Nasal cavity respiratory epithelium epithelial cell of viscerocranial mucosa (primary cell): ENCODE results near the gene ZNF649. TPM values are rescaled to one million over a fixed set of nuclear protein-coding genes. Genes with fewer than 3 reads are reported as not detected.

Experiments used
- total RNA-seq: library from RNA; depleted of rRNA; stranded (reverse); fragments of >200 nt; gene quantifications from 2 replicates; pipeline ENCODE4 v1.2.3, GENCODE V29; 2014

ZNF649 gene
- 14.0 and 17.0 TPM in 2 replicates for total RNA-seq

DNA sequence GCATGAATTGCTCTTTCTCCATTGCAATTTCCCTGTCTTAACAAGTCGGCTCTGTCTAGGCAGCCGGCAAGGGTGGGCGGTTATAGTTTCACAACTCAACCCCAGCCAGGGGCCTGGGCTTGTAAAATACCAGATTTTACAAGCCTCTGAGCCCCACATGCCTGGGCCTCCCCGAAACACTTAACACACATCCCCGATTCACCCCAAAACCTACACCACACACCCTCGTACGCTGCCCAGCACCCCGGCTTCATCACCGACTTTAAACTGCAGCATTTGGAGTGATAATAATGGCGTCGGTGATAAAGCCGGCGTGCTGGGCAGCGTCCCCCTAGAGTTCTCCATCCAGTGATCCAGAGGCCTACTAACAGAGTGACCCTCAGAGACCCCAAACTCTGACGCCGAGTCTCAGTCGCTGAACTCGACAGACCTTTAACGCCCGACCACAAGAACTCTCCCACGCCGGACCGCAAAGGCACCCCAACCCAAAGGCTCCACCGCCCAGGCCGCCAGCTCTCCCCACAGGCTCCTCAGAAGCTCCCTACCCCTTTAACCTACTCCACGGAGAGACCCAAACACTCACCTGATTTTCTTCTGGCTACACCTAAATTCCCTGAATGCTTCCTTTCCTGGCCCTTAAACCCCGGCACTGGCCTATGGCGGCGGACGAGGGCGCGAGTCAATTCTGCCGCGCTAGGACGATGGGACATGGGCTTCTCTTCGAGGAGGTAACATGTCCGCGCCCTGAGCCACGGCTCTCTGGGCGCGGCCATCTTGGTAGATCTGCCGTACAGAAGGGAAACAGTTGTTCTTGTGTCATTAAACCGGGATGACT lies at the start of gene ZNF649:
TSS of gene ZNF649 (minus strand) at position 687 of the 835 bp plus-strand sequence. CDS start 4,910 bp downstream, outside the sequence.

DNA sequence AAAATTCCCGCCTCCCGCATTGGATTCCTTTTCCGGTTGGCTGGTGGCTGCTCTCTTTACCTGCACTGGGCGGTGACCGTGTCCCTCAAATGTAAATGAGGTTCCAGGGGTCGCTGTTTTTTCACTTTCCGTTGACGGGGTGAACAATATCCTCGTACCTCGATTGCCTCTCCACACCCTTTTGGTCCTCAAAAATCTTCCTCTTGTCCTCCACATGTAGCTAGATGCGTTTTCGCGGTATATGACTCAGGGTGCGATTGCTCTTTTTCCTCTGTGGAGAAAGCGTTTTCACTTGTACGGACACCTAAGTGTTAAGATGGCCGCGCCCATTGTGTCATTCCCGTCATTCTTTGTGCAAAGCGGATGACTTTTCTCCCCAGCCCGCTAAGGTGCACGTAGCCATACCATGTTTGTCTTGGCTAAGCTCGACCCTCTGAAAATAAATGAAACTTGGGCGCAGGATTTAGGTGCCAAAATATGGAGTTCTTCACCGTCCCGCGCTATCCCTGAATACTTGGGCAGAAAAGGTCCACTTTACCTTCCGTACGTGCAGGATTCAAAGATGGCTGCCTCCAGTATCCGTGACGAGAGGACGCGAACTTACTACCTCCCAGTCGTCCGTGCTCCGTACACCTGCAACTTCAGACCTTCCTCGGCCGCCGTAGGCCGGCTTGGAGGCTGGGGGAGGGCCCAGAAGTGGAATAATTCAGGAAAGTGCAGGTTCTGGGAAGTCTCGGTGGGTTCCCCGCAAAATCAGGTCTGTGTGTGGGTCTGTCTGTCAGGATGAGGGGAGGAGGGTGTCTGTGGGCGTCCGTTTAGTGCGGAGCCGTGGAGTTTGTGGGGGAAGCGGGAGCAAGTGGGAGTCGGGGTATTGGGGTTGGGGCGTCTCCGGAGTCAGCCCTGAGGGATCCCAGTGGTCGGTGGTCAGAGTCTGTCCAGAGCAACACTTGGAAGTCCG lies 22.2 kb upstream of the ZNF649 start, which contains the start of gene ZNF613:
TSS of gene ZNF613 (plus strand) at position 689 of the 958 bp plus-strand sequence. CDS start 8,749 bp downstream, outside the sequence.

DNA sequence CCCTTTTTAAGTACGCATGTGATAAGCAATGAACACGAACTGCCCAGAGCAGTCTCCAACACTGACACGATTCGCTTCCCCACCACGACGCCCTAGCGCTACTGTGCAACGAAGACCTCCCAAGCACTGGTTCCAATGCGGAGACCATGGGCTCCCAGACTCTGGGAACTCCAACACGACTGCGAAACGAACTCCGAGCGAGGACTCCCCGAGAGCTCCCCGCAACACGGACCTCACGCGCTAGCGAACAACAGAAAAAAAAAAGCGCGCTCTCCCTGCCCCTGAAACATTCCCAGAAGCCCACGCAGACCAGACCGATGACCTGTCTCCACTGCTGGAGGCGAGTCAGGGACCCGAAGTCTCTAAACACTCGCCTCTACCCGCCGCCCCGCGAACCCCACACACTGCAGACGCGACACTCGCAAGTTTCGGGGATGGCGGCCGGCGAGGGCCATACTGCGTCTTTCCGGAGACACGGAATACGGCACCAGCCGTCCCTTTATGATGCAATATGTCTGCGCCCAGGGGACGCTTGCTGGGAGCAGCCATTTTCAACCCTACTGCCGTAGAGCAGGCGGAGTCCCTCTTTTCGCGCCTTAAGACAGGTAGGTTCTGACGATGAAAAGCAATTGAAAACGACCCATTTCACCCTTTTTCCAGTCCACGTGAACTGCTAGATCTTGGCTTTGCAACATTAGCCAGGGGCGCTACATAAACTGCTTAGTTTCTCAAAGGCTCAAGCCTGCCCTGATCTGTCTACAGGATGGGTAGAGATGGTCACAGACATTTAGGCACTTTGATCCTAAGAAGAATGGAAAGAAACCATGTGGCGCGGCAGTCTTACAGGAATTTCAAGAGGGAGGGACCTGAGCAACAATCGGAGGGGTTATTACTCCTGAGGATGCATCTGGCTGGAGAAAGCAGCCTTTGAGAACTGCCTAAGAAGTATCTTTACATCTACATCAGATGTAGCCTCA lies 17.0 kb downstream of the ZNF649 start, which contains the start of gene ZNF577:
TSS of gene ZNF577 (minus strand) at position 430 of the 977 bp plus-strand sequence. CDS start 7,569 bp downstream, outside the sequence.

Other genes with a start within 250 kb of the ZNF649 start
- 1.0 and 5.2 TPM in 2 replicates for gene SPACA6, start 211.7 kb downstream of the ZNF649 start, total RNA-seq
- gene HAS1, start 181.0 kb downstream of the ZNF649 start, total RNA-seq, result under 0.01 and 0.07 TPM in 2 replicates
- under 0.01 and 0.07 TPM in 2 replicates for gene FPR1, start 153.1 kb downstream of the ZNF649 start, total RNA-seq
- gene FPR2, start 143.8 kb downstream of the ZNF649 start, total RNA-seq, result not detected in 2 replicates
- gene FPR3, start 109.9 kb downstream of the ZNF649 start, total RNA-seq, result not detected in 2 replicates
- 5.1 and 11.9 TPM in 2 replicates for gene ZNF577, start 17.1 kb downstream of the ZNF649 start, total RNA-seq
- 6.5 and 12.4 TPM in 2 replicates for gene ZNF613, start 22.5 kb upstream of the ZNF649 start, total RNA-seq
- gene ZNF350, start 81.8 kb upstream of the ZNF649 start, total RNA-seq, result 8.2 and 13.2 TPM in 2 replicates
- 8.9 and 13.2 TPM in 2 replicates for gene ZNF615, start 103.2 kb upstream of the ZNF649 start, total RNA-seq
- 15.4 and 19.7 TPM in 2 replicates for gene ZNF614, start 123.4 kb upstream of the ZNF649 start, total RNA-seq
- 11.3 and 15.2 TPM in 2 replicates for gene ZNF432, start 143.8 kb upstream of the ZNF649 start, total RNA-seq
- 60.1 and 68.3 TPM in 2 replicates for gene ZNF841, start 190.7 kb upstream of the ZNF649 start, total RNA-seq
- gene ZNF616, start 234.9 kb upstream of the ZNF649 start, total RNA-seq, result 12.6 and 17.5 TPM in 2 replicates